ENCODE measurements around the gene MYPOP. TPM values are rescaled to one million over a fixed set of nuclear protein-coding genes. Genes with fewer than 3 reads are reported as not detected.

The MYPOP gene
- total and polyA plus RNA-seq, 2 of the 13 experiments (the other 11 are each of a cell fraction or from before 2014, with no cell fraction given) = 2.3 to 2.7 TPM

DNA sequence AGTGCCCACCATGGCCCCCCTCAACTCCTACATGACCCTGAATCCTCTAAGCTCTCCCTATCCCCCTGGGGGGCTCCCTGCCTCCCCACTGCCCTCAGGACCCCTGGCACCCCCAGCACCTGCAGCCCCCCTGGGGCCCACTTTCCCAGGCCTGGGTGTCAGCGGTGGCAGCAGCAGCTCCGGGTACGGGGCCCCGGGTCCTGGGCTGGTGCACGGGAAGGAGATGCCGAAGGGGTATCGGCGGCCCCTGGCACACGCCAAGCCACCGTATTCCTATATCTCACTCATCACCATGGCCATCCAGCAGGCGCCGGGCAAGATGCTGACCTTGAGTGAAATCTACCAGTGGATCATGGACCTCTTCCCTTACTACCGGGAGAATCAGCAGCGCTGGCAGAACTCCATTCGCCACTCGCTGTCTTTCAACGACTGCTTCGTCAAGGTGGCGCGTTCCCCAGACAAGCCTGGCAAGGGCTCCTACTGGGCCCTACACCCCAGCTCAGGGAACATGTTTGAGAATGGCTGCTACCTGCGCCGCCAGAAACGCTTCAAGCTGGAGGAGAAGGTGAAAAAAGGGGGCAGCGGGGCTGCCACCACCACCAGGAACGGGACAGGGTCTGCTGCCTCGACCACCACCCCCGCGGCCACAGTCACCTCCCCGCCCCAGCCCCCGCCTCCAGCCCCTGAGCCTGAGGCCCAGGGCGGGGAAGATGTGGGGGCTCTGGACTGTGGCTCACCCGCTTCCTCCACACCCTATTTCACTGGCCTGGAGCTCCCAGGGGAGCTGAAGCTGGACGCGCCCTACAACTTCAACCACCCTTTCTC lies 30.1 kb downstream of the MYPOP start (continued):
- TF ChIP-seq IRF2 (CRISPR knock-in tag; IDR thresholded peaks at IDR 0.05) (no peak), ZNF773 (CRISPR knock-in tag; IDR thresholded peaks at IDR 0.05; ENCODE audit: borderline replicate concordance) (no peak), HMG20A (CRISPR knock-in tag; IDR thresholded peaks at IDR 0.05; ENCODE audit: borderline replicate concordance) (no peak), KLF6 (CRISPR knock-in tag; IDR thresholded peaks at IDR 0.05) (no peak), TIGD3 (CRISPR knock-in tag; IDR thresholded peaks at IDR 0.05; ENCODE audit: borderline replicate concordance) (no peak)
- TF ChIP-seq, protein P1, sequence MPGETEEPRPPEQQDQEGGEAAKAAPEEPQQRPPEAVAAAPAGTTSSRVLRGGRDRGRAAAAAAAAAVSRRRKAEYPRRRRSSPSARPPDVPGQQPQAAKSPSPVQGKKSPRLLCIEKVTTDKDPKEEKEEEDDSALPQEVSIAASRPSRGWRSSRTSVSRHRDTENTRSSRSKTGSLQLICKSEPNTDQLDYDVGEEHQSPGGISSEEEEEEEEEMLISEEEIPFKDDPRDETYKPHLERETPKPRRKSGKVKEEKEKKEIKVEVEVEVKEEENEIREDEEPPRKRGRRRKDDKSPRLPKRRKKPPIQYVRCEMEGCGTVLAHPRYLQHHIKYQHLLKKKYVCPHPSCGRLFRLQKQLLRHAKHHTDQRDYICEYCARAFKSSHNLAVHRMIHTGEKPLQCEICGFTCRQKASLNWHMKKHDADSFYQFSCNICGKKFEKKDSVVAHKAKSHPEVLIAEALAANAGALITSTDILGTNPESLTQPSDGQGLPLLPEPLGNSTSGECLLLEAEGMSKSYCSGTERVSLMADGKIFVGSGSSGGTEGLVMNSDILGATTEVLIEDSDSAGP (CRISPR knock-in tag; IDR thresholded peaks at IDR 0.05; ENCODE audit: borderline replicate concordance) = peak; percentile 26; the same call in 1 of the 2 replicates

DNA sequence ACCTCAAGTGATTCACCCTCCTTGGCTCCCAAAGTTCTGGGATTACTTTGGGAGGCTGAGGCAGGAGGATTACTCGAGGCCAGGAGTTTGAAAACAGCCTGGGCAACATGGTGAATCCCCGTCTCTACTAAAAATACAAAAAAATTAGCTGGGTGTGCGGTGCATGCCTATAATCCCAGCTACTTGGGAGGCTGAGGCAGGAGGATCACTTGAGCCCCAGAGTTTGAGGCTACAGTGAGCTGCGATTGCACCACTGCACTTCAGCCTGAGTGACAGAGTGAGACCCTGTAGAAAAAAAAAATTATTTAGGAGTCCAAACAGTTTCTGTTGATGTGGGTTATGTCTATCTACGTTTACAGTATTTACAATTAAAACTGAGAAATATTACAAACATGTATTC lies 31.6 kb downstream of the MYPOP start:
- 95% methylated on average over 5 of the region's 5 CpGs for WGBS (ENCODE audit: low lambda C conversion rate)
- intact Hi-C loops (cut with micrococcal nuclease; ENCODE audit: unreplicated experiment) = no loop called here
- no peak overlapping the region for H3K4me2 ChIP-seq (ENCODE audit: low read depth, low read length)

More for the DNA sequence above, 31.6 kb downstream of the MYPOP start:
- H3K79me2 ChIP-seq (ENCODE audit: insufficient read depth, low read length) = peaks cover 37% of the 10 kb centered on the region
- CTCF ChIA-PET (ENCODE audit: low intra/inter-chr PET ratio, low total read pairs) = interaction anchor here (2.1 kb wide), 1 partner anchor 12 kb away, joined by 5 read pairs; no protein-coding TSS in a partner anchor
- POLR2A ChIA-PET = interaction anchor here (13.2 kb wide), 1 partner anchor 13 kb away, joined by 388 read pairs; the partner anchor contains the start of gene IRF2BP1
- FAIRE-seq (no peak), DNase-seq (ENCODE audit: low spot score) (no peak), ATAC-seq (no peak)
- H3K27me3 ChIP-seq (ENCODE audit: control insufficient read depth in 1 of 2, insufficient read depth in 2 of 2, low read length in 2 of 2) = no peaks in the 10 kb centered on the region
- peak overlapping the region; percentile 13 for H3K27ac ChIP-seq (ENCODE audit: extremely low read length, insufficient read depth, low read length)
- peaks cover 90% of the 10 kb centered on the region for H3K4me1 ChIP-seq (ENCODE audit: insufficient read depth, low read length)
- in situ Hi-C loops (cut with HindIII; ENCODE audit: extremely low pct_ligation_motif_present, low pct_unique_long_range_greater_than_20kb) = no loop called here
- 0 out of 2 replicates have a peak, but pooled peaks cover 14% of the 10 kb centered on the region for H4K20me1 ChIP-seq (ENCODE audit: insufficient read depth, low read length)
- TF ChIP-seq, protein P2, sequence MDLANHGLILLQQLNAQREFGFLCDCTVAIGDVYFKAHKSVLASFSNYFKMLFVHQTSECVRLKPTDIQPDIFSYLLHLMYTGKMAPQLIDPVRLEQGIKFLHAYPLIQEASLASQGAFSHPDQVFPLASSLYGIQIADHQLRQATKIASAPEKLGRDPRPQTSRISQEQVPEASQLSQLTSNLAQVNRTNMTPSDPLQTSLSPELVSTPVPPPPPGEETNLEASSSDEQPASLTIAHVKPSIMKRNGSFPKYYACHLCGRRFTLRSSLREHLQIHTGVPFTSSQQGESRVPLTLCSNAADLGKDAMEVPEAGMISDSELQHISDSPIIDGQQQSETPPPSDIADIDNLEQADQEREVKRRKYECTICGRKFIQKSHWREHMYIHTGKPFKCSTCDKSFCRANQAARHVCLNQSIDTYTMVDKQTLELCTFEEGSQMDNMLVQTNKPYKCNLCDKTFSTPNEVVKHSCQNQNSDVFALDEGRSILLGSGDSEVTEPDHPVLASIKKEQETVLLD (CRISPR knock-in tag; IDR thresholded peaks at IDR 0.05; ENCODE audit: low read depth) = no peak
- TF ChIP-seq, protein P3, sequence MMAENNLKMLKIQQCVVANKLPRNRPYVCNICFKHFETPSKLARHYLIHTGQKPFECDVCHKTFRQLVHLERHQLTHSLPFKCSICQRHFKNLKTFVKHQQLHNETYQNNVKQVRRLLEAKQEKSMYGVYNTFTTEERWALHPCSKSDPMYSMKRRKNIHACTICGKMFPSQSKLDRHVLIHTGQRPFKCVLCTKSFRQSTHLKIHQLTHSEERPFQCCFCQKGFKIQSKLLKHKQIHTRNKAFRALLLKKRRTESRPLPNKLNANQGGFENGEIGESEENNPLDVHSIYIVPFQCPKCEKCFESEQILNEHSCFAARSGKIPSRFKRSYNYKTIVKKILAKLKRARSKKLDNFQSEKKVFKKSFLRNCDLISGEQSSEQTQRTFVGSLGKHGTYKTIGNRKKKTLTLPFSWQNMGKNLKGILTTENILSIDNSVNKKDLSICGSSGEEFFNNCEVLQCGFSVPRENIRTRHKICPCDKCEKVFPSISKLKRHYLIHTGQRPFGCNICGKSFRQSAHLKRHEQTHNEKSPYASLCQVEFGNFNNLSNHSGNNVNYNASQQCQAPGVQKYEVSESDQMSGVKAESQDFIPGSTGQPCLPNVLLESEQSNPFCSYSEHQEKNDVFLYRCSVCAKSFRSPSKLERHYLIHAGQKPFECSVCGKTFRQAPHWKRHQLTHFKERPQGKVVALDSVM (CRISPR knock-in tag; IDR thresholded peaks at IDR 0.05) = peak; percentile 91
- H3K9ac ChIP-seq (ENCODE audit: insufficient read depth, low read depth, low read length) = no peak overlapping the region
- no TSS peak for BruUV-seq (replicated peaks)
- no peak overlapping the region for H3K4me3 ChIP-seq (replicated peaks in 1 of 3; ENCODE audit: insufficient read depth in 1 of 3, low read depth in 2 of 3, low read length in 3 of 3)
- peaks cover 0 to 5% of the 10 kb centered on the region in 2 experiments; a peak in 2 of 5 replicates for H3K36me3 ChIP-seq (replicated peaks in 1 of 2; ENCODE audit: control insufficient read depth in 1 of 2, insufficient read depth in 2 of 2, low read length in 2 of 2)
- no peak overlapping the region for H2AFZ ChIP-seq (ENCODE audit: low read length)
- no peaks in the 10 kb centered on the region for H3K9me3 ChIP-seq (ENCODE audit: low read length)
